Sigmoid colon (tissue), 7 donors: Measurements from ENCODE around the gene L3MBTL1. TPM values are rescaled to one million over a fixed set of nuclear protein-coding genes. Genes with fewer than 3 reads are reported as not detected.

Experiments
- DNase-seq: peaks from one replicate; pipeline ENCODE4 v3.0.0-alpha.2; 2019
- H3K27ac ChIP-seq, 4 donors: fragments of 200-600 bp; sonication (generic); one replicate each; pipeline ENCODE4 v1.5.1; 2016 to 2019; ENCODE audit warnings: mild to moderate bottlenecking in 1 of 4
- H3K27me3 ChIP-seq, 3 donors: fragments of 200-600 bp; sonication (generic); one replicate each; pipeline ENCODE4 v1.5.1; 2019; ENCODE audit warnings: mild to moderate bottlenecking in 1 of 3
- H3K36me3 ChIP-seq, 4 donors: fragments of 200-600 bp; sonication (generic); one replicate each; pipeline ENCODE4 v1.5.1; 2016 to 2019
- H3K4me1 ChIP-seq, 4 donors: fragments of 200-600 bp; sonication (generic); one replicate each; pipeline ENCODE4 v1.5.1; 2017 to 2019
- H3K4me3 ChIP-seq, 4 donors: fragments of 200-600 bp; sonication (generic); one replicate each; pipeline ENCODE4 v1.5.1; 2017 to 2019; ENCODE audit warnings: mild to moderate bottlenecking in 2 of 4, moderate library complexity in 1 of 4
- H3K9me3 ChIP-seq, 4 donors: fragments of 200-600 bp in 3 of 4; sonication (generic) in 3 of 4; one replicate each; pipeline versions ENCODE4 v1.5.1 to v1.6.1; 2013 to 2019
- CTCF ChIP-seq, 4 experiments: fragments of 450-650 bp in 3 of 4; fragments of 200-600 bp in 1 of 4; IDR thresholded peaks; one replicate each; pipeline ENCODE4 v1.5.1; 2016 to 2019; ENCODE audit warnings: antibody characterized with exemption in 4 of 4, mild to moderate bottlenecking in 3 of 4, moderate library complexity in 2 of 4
- EP300 ChIP-seq, 4 donors: sonication (generic); formaldehyde crosslinking; IDR thresholded peaks; one replicate each; pipeline ENCODE4 v1.6.1; 2017; ENCODE audit warnings: antibody characterized with exemption in 4 of 4
- POLR2A ChIP-seq, 2 donors: fragments of 450-650 bp; IDR thresholded peaks; one replicate each; pipeline ENCODE4 v1.6.1; 2016; ENCODE audit warnings: antibody characterized with exemption in 2 of 2, mild to moderate bottlenecking in 2 of 2, moderate library complexity in 2 of 2
- POLR2AphosphoS5 ChIP-seq, 4 donors: sonication (generic); formaldehyde crosslinking; IDR thresholded peaks; one replicate each; pipeline ENCODE4 v1.6.1; 2017; ENCODE audit warnings: antibody characterized with exemption in 4 of 4
- WGBS, 2 donors: extraction: QIAGEN DNeasy Blood & Tissue Kit; methylation state at CpG; one replicate each; pipeline ENCODE4 v1.1.7; 2013; 5-methylcytosine and 5-hydroxymethylcytosine counted together
- intact Hi-C: fragments of 100-400 bp; cut with DNase I; formaldehyde crosslinking; loops from one replicate; pipeline ENCODE4 v1.15.1; 2023
- polyA plus RNA-seq, 3 donors: library from polyadenylated mRNA; stranded (reverse); fragments of 200-250 nt; gene quantifications; one replicate each; pipeline ENCODE4 v1.2.3, GENCODE V29; 2013
- total RNA-seq, 4 donors: library from RNA; depleted of rRNA; stranded (reverse); fragments of >200 nt; gene quantifications; one replicate each; pipeline ENCODE4 v1.1.0, GENCODE V29; 2016
- donor health status: healthy with polysubstance abuse.
- donor health status: Bipolar disorder and iron deficiency.
- donor health status: healthy.

The L3MBTL1 gene
- total and polyA plus RNA-seq, 7 donors = 0.46 to 26.9 (median 9.0) TPM

GRCh38 chr20:43473381-43473704 is 34.2 kb upstream of the L3MBTL1 start:
- Histone ChIP-seq H3K27me3 (no peaks in the 10 kb centered on the region), H3K4me3 (no peak overlapping the region), H3K36me3 (peaks cover 0 to 34% (median 3%) of the 10 kb centered on the region in 4 donors), H3K9me3 (no peaks in the 10 kb centered on the region), H3K4me1 (no peaks in the 10 kb centered on the region), H3K27ac (no peak overlapping the region)
- TF ChIP-seq CTCF (IDR thresholded peaks at IDR 0.05) (no peak), POLR2A (IDR thresholded peaks at IDR 0.05) (no peak), EP300 (IDR thresholded peaks at IDR 0.05) (no peak), POLR2AphosphoS5 (IDR thresholded peaks at IDR 0.05) (no peak)
- 96 to 97% methylated on average over 4 of the region's 4 CpGs for WGBS, 2 donors
- intact Hi-C loops = no loop called here
- DNase-seq = no peak

- Histone ChIP-seq H3K4me3 (no peak overlapping the region), H3K9me3 (no peaks in the 10 kb centered on the region), H3K27ac (no peak overlapping the region), H3K36me3 (peaks cover 0 to 10% (median 0%) of the 10 kb centered on the region in 4 donors), H3K27me3 (no peaks in the 10 kb centered on the region), H3K4me1 (no peaks in the 10 kb centered on the region)
- TF ChIP-seq POLR2A (IDR thresholded peaks at IDR 0.05) = no peak
- TF ChIP-seq EP300 (IDR thresholded peaks at IDR 0.05) = no peak
- TF ChIP-seq CTCF (IDR thresholded peaks at IDR 0.05) = no peak
- TF ChIP-seq POLR2AphosphoS5 (IDR thresholded peaks at IDR 0.05) = no peak
- WGBS, 2 donors = 61 to 68% methylated on average over 3 of the region's 3 CpGs
- intact Hi-C loops = no loop called here
- no peak for DNase-seq
Observed at GRCh38 chr20:43477193-43477592, 30.3 kb upstream of the L3MBTL1 start.

- Histone ChIP-seq H3K36me3 (peaks cover 0 to 10% (median 0%) of the 10 kb centered on the region in 4 donors), H3K27ac (no peak overlapping the region), H3K9me3 (no peaks in the 10 kb centered on the region), H3K27me3 (no peaks in the 10 kb centered on the region), H3K4me3 (no peak overlapping the region), H3K4me1 (no peaks in the 10 kb centered on the region)
- intact Hi-C loops = no loop called here
- 80 to 83% methylated on average over 4 of the region's 4 CpGs for WGBS, 2 donors
- no peak for DNase-seq
- TF ChIP-seq EP300 (IDR thresholded peaks at IDR 0.05) (no peak), POLR2A (IDR thresholded peaks at IDR 0.05) (no peak)
Observed at GRCh38 chr20:43477619-43478018, 29.9 kb upstream of the L3MBTL1 start.

- Histone ChIP-seq H3K9me3 (peaks cover 0 to 6% (median 0%) of the 10 kb centered on the region in 4 donors), H3K4me1 (no peaks in the 10 kb centered on the region), H3K4me3 (no peak overlapping the region), H3K27me3 (no peaks in the 10 kb centered on the region), H3K36me3 (no peaks in the 10 kb centered on the region), H3K27ac (no peak overlapping the region)
- WGBS, 2 donors = 86 to 90% methylated on average over 2 of the region's 2 CpGs
- intact Hi-C loops = no loop called here
- no peak for DNase-seq
- no peak for TF ChIP-seq POLR2AphosphoS5 (IDR thresholded peaks at IDR 0.05)
- TF ChIP-seq EP300 (IDR thresholded peaks at IDR 0.05) = no peak
- no peak for TF ChIP-seq CTCF (IDR thresholded peaks at IDR 0.05)
- no peak for TF ChIP-seq POLR2A (IDR thresholded peaks at IDR 0.05)
Observed at GRCh38 chr20:43490038-43490437, 17.5 kb upstream of the L3MBTL1 start.

- intact Hi-C loops = no loop called here
- WGBS, 2 donors = 82 to 88% methylated on average over 3 of the region's 3 CpGs
Observed at GRCh38 chr20:43492101-43492500, 15.4 kb upstream of the L3MBTL1 start.

More at GRCh38 chr20:43492101-43492500, 15.4 kb upstream of the L3MBTL1 start:
- H3K36me3 ChIP-seq = no peaks in the 10 kb centered on the region
- H3K4me1 ChIP-seq = no peaks in the 10 kb centered on the region
- H3K9me3 ChIP-seq = no peaks in the 10 kb centered on the region
- H3K27ac ChIP-seq = no peak overlapping the region
- no peak overlapping the region for H3K4me3 ChIP-seq
- no peak for DNase-seq
- H3K27me3 ChIP-seq = no peaks in the 10 kb centered on the region
- TF ChIP-seq CTCF (IDR thresholded peaks at IDR 0.05) (no peak), POLR2A (IDR thresholded peaks at IDR 0.05) (no peak), POLR2AphosphoS5 (IDR thresholded peaks at IDR 0.05) (no peak), EP300 (IDR thresholded peaks at IDR 0.05) (no peak)
